Esophagus squamous epithelium (tissue), 5 donors: ENCODE data around the gene NOD1. TPM values are rescaled to one million over a fixed set of nuclear protein-coding genes. Genes with fewer than 3 reads are reported as not detected.

ENCODE experiments used
- DNase-seq: peaks from one replicate; lab custom pipeline; 2025; lab: John Stamatoyannopoulos, UW
- H3K27ac ChIP-seq, 4 donors: fragments of 200-600 bp; sonication (generic); one replicate each; pipeline ENCODE4 v1.5.1; 2016 to 2019; ENCODE audit warnings: mild to moderate bottlenecking in 1 of 4
- H3K27me3 ChIP-seq, 4 donors: fragments of 200-600 bp; sonication (generic); 1 replicate in 3 of 4; 2 replicates in 1 of 4; pipeline versions ENCODE4 v1.5.1 to v1.6.0; 2017 to 2021; ENCODE audit warnings: antibody characterized with exemption in 1 of 4
- H3K36me3 ChIP-seq, 3 donors: fragments of 200-600 bp; sonication (generic); one replicate each; pipeline ENCODE4 v1.5.1; 2016 to 2019
- H3K4me1 ChIP-seq, 3 donors: fragments of 200-600 bp; sonication (generic); one replicate each; pipeline ENCODE4 v1.5.1; 2017 to 2019
- H3K4me3 ChIP-seq, 4 donors: fragments of 200-600 bp; sonication (generic); 1 replicate in 3 of 4; 2 replicates in 1 of 4; pipeline ENCODE4 v1.5.1; 2016 to 2019; ENCODE audit warnings: mild to moderate bottlenecking in 2 of 4, moderate library complexity in 1 of 4
- H3K9me3 ChIP-seq, 3 donors: fragments of 200-600 bp; sonication (generic); one replicate each; pipeline ENCODE4 v1.5.1; 2016 to 2019
- POLR2A ChIP-seq, 4 donors: fragments of 450-650 bp; IDR thresholded peaks; one replicate each; pipeline ENCODE4 v1.6.1; 2017; ENCODE audit warnings: antibody characterized with exemption in 4 of 4, mild to moderate bottlenecking in 4 of 4, moderate library complexity in 3 of 4
- WGBS, 2 donors: methylation state at CpG; one replicate each; pipeline ENCODE4 v1.1.5; 2018; 5-methylcytosine and 5-hydroxymethylcytosine counted together
- intact Hi-C: fragments of 100-400 bp; cut with DNase I; formaldehyde crosslinking; loops from one replicate; pipeline ENCODE4 v1.15.0; 2022
- total RNA-seq, 4 donors: library from RNA; depleted of rRNA; stranded (reverse); fragments of >200 nt; gene quantifications; one replicate each; pipeline ENCODE4 v1.1.0, GENCODE V29; 2016
- TF ChIP-seq, protein P1 (sequence below), 6 experiments: fragments of 450-650 bp in 4 of 6; fragments of 200-600 bp in 2 of 6; sonication (generic) in 2 of 6; IDR thresholded peaks; one replicate each; pipeline ENCODE4 v1.5.1; 2016 to 2019; ENCODE audit warnings: antibody characterized with exemption in 6 of 6, mild to moderate bottlenecking in 4 of 6, moderate library complexity in 4 of 6
- donor health status: DM: yes; HTN: yes; CAD: no.

NOD1 gene
- total RNA-seq, 4 donors from 2014 or later: 4.2 to 13.0 (median 6.2) TPM

DNA sequence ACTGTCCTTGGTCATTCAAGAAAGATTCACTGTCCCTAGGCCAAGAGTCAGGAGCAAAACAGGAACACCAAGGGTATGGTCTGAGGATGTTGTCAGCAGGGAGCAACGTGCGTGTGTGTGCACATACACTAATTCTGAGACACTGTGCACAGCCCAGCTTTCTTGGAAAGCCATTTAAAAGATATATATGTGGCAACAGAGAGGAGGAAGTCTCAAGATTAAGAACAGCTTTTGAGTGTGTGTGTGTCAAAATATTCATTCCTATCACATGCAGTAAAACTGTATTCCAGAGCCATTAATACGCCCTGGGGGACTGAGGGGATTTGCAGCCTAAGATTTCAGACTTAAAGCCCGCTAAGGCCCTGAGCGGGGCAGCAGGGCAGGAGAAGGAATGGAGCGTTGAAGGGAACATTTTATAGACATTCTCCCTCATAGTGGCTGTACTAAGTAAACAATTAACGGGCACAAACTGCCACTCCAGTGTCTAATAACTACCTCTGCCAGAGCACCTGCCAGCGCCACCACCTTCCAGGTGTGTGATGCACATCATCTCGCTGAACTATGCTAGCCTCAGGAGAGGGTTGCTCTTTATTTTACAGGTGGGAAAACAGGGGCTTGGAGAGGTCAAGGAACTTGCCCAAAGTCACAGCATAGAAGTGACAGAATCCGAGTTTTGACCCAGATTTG lies 2.0 kb downstream of the NOD1 start:
- peaks cover 17 to 77% (median 52%) of the 10 kb centered on the region in 3 donors for H3K4me1 ChIP-seq
- no peaks in the 10 kb centered on the region for H3K27me3 ChIP-seq
- TF ChIP-seq POLR2A (IDR thresholded peaks at IDR 0.05): no peak
- TF ChIP-seq, protein P1, sequence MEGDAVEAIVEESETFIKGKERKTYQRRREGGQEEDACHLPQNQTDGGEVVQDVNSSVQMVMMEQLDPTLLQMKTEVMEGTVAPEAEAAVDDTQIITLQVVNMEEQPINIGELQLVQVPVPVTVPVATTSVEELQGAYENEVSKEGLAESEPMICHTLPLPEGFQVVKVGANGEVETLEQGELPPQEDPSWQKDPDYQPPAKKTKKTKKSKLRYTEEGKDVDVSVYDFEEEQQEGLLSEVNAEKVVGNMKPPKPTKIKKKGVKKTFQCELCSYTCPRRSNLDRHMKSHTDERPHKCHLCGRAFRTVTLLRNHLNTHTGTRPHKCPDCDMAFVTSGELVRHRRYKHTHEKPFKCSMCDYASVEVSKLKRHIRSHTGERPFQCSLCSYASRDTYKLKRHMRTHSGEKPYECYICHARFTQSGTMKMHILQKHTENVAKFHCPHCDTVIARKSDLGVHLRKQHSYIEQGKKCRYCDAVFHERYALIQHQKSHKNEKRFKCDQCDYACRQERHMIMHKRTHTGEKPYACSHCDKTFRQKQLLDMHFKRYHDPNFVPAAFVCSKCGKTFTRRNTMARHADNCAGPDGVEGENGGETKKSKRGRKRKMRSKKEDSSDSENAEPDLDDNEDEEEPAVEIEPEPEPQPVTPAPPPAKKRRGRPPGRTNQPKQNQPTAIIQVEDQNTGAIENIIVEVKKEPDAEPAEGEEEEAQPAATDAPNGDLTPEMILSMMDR (IDR thresholded peaks at IDR 0.05): no peak
- H3K27ac ChIP-seq: peak overlapping the region in 3 of 4 donors; percentile 50 to 98 (median 94)
- 76 to 83% methylated on average over 8 to 10 of the region's 10 CpGs for WGBS, 2 donors
- H3K9me3 ChIP-seq: no peaks in the 10 kb centered on the region
- no peak overlapping the region for H3K4me3 ChIP-seq
- DNase-seq: no peak
- H3K36me3 ChIP-seq: peaks cover 0 to 11% (median 0%) of the 10 kb centered on the region in 3 donors
- intact Hi-C loops: no loop called here

DNA sequence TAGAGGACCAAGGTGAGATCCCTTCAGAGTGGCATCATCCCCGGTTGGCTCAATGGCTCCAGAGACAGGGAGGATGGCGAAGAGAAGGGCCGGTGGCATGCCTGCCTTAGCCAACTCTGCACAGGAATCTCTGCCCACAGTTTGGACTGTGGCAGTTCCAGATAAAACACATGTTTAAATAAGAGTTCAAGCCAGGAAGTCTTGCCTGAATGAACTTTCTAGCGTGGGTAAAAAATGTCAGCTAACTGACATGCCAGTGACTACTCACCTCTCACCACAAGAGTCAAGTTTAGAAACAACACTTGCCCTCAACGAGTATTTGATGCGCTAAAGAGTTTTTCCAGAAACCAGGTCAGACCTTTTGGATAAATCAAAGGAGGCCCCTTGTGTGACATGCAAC lies 3.0 kb downstream of the NOD1 start:
- H3K4me1 ChIP-seq: peaks cover 27 to 87% (median 57%) of the 10 kb centered on the region in 3 donors

DNA sequence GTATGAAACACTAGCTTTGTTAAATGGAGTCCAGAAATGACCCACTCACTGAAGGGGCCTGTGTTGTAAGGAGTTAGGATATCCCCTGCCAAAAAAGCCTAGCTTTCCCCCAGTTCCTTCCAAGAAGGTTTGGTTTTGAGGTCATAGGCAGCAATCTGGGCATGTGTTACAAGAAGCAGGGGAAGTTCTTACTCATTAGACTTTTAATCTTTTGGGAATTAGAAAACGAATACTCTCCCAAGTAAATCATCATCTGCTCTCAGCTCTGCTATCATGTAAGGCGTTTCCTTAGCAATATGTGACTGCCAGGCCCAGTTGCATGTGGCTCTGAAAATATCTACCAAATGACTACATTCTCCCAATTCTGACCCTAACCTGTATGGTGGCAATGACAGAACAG lies 3.7 kb downstream of the NOD1 start:
- peak overlapping the region; percentile 12 to 85 (median 56) for H3K27ac ChIP-seq
- WGBS, 2 donors: 33 to 55% methylated on average over 2 of the region's 2 CpGs
- H3K4me1 ChIP-seq: peaks cover 34 to 94% (median 63%) of the 10 kb centered on the region in 3 donors
- TF ChIP-seq POLR2A (IDR thresholded peaks at IDR 0.05): no peak
- TF ChIP-seq, protein P1 (IDR thresholded peaks at IDR 0.05): no peak
- H3K27me3 ChIP-seq: no peaks in the 10 kb centered on the region
- H3K9me3 ChIP-seq: no peaks in the 10 kb centered on the region
- intact Hi-C loops: no loop called here
- peaks cover 0 to 11% (median 0%) of the 10 kb centered on the region in 3 donors for H3K36me3 ChIP-seq
- DNase-seq: no peak
- H3K4me3 ChIP-seq: no peak overlapping the region

More for the DNA sequence above, 3.0 kb downstream of the NOD1 start:
- H3K4me3 ChIP-seq: no peak overlapping the region
- H3K9me3 ChIP-seq: no peaks in the 10 kb centered on the region
- peak overlapping the region in 3 of 4 donors; percentile 1 to 71 (median 51) for H3K27ac ChIP-seq
- peaks cover 0 to 11% (median 0%) of the 10 kb centered on the region in 3 donors for H3K36me3 ChIP-seq
- 48 to 68% methylated on average over 4 to 6 of the region's 6 CpGs for WGBS, 2 donors
- intact Hi-C loops: no loop called here
- DNase-seq: no peak
- TF ChIP-seq, protein P1 (IDR thresholded peaks at IDR 0.05): no peak
- no peak for TF ChIP-seq POLR2A (IDR thresholded peaks at IDR 0.05)
- no peaks in the 10 kb centered on the region for H3K27me3 ChIP-seq

DNA sequence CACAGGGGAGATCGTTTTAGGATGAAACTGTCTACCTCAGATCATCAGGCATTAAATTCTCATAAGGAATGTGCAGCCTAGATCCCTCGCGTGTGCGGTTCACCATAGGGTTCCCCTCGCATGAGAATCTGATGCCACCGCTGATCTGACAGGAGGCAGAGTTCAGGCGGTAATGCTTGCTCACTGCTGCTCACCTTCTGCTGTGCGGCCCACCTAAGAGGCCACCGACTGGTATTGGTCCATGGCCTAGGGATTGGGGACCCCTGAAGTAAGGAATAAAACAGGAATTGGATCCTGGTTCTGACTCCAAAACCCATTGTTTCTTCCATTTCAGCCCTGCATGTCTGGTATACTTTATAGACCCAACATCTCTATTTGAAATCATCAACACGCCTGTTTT lies 4.1 kb downstream of the NOD1 start:
- no peak for DNase-seq
- no peak overlapping the region for H3K4me3 ChIP-seq
- peaks cover 0 to 11% (median 0%) of the 10 kb centered on the region in 3 donors for H3K36me3 ChIP-seq
- TF ChIP-seq POLR2A (IDR thresholded peaks at IDR 0.05): no peak
- TF ChIP-seq, protein P1 (IDR thresholded peaks at IDR 0.05): no peak
- WGBS, 2 donors: 87 to 95% methylated on average over 7 to 10 of the region's 10 CpGs
- H3K27ac ChIP-seq: peak overlapping the region; percentile 12 to 85 (median 56)
- H3K4me1 ChIP-seq: peaks cover 38 to 95% (median 64%) of the 10 kb centered on the region in 3 donors
- intact Hi-C loops: no loop called here
- no peaks in the 10 kb centered on the region for H3K27me3 ChIP-seq
- H3K9me3 ChIP-seq: no peaks in the 10 kb centered on the region

DNA sequence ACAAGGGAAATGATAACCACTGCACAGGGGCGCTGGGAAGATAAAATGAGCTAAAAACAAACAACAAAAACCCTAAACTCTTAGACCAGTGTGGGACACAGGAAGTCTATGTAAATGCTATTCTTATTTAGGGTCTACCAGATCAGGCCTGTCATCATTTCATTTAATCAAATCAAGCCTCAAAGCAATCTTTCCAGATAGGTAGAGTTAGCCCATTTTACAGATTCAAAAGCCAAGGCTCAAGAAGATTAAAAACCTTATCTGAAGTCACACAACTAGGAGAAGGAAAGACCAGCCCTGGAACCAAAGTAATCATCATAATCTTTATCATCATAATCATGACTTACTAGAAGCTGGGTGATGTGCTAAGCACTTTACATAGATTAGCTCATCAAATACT lies 4.7 kb downstream of the NOD1 start:
- TF ChIP-seq, protein P1 (IDR thresholded peaks at IDR 0.05): no peak
- TF ChIP-seq POLR2A (IDR thresholded peaks at IDR 0.05): no peak
- peaks cover 0 to 11% (median 0%) of the 10 kb centered on the region in 3 donors for H3K36me3 ChIP-seq
- peaks cover 41 to 95% (median 66%) of the 10 kb centered on the region in 3 donors for H3K4me1 ChIP-seq
- H3K27ac ChIP-seq: peak overlapping the region in 3 of 4 donors; percentile 40 to 85 (median 71)
- intact Hi-C loops: no loop called here
- WGBS, 2 donors: 79 to 85% methylated on average over 1 of the region's 1 CpG
- H3K9me3 ChIP-seq: no peaks in the 10 kb centered on the region
- no peaks in the 10 kb centered on the region for H3K27me3 ChIP-seq
- DNase-seq: no peak
- no peak overlapping the region for H3K4me3 ChIP-seq
